NCI-H1694 (cell line): Measurements from ENCODE around the gene SLC1A7.
A peak's percentile ranks its signal among the peaks of the same experiment; 100 is the strongest.

Experiments used
- DNase-seq: peaks from one replicate; lab custom pipeline; 2025; lab: John Stamatoyannopoulos, UW

SLC1A7 gene

DNA sequence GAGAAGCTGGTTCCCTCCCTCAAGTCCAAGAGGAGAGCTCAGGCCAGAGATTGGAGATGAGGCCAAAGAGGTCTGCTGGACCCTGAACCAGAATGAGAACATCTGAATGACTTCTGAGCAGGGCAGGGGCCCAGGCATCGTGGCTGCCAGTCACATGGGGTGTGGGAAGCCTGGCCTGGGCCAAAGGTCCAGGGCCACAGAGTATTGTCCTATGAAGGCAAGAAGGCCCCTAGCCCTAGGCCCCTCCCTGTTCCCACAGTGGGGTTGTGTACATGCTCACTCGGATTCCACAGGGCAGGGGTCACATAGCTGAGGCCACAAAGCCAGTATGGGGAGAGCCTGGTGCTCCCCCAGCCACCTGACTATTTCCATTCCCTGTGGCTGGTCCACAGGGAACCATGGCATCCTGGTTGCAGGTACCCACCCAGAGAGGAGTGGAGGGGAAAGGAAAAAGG lies 18.5 kb upstream of the SLC1A7 start:
- DNase-seq: no peak

DNA sequence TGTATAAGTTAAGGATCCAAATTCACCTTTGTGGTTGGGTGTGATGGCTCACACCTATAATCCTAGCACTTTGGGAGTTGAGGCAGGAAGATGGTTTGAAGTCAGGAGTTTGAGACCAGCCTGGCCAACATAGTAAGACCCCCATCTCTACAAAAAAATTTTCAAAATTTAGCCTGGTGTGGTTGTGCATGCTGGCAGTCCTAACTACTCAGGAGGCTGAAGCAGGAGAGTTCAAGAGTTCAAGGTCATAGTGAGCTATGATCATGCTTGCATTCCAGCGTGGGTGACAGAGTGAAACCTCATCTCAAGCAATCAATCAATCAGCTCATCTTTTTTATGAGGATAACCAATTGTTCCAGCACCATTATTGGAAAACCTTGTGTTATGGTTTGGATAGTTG lies 16.5 kb upstream of the SLC1A7 start:
- DNase-seq: no peak

DNA sequence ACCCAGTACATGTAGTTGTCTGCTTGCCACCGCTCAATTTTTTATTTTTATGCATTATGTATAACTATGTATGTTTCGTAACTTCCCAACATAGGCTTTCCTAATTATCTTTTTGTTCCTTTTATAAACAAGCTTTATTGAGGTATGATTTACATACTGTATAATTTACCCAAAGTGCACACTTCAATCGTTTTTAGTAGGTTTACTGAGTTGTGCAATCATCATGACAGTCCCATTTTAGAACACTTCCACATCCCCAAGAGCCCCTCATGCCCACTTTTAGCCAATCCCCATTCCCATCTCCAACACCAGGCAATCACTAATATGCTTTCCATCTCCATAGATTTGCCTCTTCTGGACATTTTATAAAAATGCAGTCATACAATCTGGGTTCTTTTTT lies 14.3 kb upstream of the SLC1A7 start:
- no peak for DNase-seq

DNA sequence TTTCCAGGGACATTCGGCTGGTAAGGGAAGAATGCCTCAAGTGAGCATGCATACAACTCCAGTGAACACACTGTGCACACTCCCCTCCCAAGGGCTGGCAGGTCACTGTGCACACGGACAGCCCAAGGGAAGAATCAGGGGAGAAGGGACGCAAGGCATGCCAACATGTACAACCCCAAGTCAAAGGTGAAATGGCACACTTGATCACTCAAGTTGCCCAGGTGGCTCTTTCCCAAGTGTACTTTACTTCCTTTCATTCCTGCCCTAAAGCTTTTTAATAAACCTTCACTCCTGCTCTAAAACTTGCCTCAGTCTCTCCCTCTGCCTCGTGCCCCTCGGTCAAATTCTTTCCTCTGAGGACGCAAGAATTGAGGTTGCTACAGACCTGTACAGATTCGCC lies 13.5 kb upstream of the SLC1A7 start:
- no peak for DNase-seq

DNA sequence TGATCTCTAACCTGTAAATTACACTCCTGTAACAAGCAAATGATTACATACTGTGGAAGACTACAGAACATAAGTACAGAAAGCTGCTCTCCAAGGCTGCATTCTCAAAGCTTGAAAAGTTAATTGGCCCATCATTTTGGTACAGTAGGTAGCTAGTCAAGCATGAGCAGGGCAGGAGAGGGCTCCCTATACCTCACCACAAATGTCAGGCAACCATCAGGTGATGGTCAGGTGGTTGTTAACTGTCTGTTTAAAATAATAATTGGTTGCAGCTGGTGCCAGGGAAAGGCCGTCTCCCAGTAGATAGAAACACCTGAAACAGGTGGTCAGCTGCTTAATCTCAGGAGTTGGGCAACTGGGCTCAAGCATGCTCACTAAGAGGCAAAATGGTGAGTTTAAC lies 13.1 kb upstream of the SLC1A7 start:
- no peak for DNase-seq

DNA sequence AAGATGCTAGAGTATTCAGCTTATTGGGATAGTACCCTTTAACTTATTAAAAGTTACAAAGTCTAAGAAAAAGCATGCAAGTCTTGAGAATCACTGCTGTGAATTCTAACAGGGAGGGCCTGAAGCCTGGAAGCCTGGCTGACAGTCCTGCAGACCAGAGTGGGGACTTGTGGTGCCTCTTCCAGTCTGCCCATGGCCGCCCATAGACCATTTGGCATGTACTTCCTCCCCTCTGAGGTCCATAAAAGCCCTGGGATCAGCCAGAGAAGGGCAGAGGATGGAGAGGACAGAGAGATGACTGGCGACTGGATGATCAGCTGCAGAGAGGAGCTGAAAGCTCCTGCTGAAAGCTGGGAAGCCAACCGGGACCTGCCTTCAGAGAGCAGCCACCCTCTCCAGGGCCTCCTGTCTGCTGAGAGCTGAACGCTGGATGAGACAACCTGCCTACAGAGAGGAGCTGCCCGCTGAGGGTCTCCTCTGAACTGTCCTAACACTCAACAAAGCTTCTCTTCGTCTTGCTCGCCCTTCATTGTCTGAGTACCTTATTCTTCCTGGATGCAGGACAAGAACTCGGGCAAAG lies 12.5 kb upstream of the SLC1A7 start:
- DNase-seq: no peak

DNA sequence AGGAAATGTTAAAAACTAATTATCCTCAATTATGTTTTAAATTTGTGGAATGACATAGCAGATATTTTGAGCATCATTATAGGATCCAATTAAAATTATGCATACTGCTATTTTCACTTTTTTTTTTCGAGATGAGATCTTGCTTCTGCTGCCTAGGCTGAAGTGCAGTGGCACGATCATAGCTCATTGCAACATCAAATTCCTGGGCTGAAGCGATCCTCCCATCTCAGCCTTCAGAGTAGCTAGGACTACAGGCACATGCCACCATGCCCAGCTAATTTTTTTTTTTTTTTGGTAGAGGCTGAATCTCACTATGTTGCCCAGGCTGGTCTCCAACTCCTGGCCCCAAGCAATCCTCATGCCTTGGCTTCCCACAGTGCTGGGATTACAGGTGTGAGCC lies 11.3 kb upstream of the SLC1A7 start:
- no peak for DNase-seq

DNA sequence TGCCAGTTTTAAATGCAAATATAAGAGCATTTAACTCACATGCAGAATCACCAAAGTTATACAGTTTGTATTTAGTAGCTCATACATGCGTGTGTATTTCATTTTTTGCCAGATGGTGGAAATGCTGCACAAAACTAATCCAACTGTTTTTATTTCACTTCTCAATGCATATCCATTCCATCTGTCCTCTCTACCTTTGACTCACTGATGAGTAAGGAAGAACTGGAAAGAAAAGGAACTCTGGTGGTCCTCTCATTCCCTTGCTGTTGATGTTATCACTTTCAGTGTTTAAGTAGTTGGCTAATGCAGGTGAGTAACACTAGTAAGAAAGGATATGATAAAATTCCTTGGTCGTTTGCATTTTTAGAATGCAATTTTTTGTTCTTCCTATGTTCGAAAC lies 5.7 kb upstream of the SLC1A7 start:
- no peak for DNase-seq

DNA sequence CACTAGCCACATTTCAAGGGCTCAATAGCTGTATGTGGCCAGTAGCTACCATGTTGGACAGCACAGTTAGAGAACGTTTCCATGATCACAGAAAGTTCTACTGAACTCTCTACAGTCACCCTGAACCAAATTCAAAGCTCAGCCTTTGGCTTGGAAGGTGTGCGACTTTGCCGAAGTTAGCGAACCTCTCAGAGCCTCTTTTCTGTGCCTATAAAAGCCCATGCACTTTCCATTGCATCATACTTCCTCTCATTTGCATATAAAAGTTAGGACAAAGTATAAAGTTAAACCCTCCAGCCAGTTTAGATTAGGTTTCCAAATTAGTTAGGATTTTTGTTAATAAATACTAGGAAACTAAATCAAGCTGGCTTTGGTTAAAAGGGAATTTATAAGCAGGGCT lies 4.7 kb upstream of the SLC1A7 start:
- no peak for DNase-seq

DNA sequence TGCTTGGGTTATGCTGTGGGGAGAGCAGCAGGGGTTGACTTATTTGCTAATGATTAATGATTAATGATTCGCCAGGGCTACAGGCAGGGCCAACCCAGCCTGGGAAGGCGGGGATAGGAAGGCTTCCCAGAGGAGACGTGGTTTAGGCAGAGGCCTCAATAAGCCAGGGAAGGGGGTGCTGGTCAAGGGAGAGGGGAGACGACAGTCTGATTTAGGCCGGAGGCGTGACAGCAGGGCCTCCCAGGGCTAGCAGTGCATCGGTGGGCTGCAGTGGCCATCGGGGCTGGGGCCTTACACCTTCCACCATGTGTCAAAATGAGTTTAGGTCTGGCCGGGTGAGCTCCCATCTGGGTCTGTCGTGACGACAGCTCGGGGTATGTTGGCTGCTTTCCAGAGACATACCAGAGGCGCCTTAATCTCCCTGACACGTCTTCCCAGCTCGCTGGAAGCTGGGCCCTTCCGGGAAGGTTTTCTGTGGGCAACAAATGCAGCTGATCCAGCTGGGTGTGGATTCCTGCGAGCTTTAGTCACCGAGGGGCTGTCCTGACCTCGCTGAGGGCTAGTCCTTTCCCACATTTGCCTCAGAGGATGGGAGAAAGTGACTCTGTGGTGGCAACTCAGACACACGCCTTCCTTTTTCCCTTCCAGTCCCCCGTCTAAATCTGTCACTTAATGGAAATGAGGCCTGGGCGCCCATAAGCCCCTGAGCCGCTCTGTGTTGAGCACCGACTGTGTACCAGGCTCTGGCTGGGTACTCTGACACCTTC lies 3.7 kb upstream of the SLC1A7 start:
- DNase-seq: peak; percentile 32

DNA sequence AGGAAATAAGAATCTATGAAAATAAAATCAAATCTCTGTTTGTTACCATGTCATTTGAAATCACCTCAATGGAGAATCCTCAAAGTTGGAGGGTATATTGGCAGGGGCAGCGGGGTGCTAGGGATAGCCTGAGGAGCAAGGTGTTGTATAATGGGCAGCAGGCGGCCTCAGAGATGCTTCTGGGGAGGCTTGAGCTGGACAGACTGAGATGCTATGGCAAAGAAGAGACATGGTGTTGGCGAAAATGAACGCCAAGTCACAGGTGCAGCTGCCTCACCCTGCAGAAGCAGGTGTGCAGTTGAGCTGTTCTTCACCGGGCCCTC lies 3.1 kb upstream of the SLC1A7 start:
- no peak for DNase-seq

DNA sequence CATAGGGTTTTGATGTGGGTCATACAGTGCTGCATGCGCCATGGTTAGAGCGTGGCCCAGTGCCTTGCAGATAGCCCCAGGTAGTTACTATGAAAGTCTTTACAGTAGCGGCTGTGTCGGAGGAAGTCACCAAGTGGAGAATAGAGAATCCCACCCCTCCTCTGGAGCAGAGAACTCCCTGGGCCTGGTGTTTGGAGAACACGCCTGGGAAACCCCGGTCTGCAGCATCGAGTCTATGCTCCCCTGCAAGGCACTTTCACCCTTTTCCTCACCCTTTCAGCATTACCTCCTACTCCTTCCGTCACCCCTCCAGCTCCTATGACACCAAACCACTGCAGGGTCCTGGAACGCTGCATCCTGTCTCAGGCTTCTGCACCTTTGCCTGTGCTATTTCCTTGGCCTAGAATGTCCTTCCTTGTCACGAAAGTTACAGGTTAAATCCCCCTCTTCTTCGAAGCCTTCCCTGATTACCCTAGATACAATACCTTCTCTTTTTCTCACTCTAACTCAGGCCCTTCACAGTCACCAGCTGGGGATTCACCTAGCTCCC lies 2.7 kb upstream of the SLC1A7 start:
- DNase-seq: no peak

DNA sequence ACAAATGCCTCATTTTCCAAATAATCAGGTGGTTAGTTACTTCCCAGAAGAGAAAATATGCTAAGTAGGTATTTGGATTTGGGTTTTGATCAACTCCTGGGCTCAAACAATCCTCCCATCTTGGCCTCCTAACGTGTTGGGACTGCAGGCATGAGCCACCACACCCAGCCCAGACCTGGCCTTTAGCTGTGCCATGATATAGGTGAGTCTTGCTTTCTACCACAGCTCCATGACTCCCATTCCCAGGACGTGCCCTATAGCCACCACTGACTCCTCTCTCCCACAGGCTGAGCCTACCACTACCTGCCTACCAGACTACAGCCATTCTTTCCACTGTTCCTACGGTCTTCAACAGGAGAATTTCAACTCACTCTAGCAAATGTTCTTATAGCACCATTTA lies 1.8 kb upstream of the SLC1A7 start:
- no peak for DNase-seq

DNA sequence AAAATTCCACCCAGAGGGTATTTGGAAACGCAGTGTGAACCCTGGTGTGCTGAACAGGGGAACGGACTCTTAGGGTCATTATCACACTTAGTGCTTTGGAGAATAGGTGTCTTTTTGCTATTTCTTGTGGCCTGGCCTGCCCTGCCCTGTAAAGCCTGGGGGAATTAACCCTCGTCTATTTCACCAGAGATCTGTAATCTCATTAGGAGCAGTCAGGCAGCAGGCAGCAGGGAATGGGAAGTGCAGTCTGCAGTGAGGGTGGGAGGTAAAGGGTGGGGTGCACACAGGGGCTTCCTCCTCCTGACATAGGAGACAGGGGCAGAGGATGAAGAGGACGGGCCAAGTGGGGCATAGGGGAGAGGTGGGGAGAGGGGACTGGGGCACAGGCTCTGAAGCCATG lies 1.1 kb upstream of the SLC1A7 start:
- no peak for DNase-seq

DNA sequence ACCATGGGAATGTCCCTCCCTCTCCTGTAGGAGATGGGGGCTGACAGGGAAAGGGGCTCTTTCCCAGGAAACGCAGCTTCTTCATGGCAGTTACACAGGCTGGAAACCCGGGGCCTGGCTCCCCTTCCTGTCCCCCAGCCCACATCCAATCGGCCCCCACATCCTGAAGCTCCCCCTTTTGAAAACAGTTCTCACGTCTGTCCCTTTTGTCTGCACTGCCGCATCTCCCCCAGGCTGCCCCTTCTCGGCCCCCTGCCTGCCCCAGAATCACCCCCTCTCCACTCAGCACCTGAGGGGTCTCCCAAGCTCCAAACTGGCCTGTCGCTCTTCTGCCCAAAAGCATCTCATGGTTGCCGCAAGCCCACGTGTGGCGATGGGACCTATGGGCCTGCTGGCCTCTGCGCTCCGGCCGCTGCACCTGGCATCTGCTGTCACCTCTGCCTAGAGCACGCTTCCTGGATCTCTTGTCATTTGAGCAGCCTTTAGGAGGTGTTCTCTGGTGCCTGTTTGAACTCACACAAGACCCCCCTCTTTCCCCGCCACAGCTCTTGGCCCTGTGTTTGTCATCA lies 867 bp downstream of the SLC1A7 start:
- DNase-seq: no peak

DNA sequence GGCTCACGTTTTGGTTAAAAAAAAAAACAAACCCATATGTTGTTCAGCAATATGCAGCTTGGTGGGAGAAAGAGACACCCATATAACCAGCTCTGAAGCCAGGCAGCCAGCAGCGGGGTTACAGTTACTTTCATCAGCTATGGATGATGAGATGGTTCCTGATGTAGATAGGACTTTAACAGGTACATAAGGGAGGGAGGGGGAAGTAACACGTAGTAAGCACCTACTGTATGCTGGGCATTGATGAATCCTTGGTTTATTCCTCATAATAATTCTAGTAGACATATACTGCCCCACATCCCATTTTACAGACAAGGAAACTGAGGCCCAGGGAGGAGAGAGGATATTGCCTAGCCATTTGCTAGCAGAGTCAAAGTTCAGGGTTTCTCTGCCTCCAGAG lies 2.0 kb downstream of the SLC1A7 start:
- no peak for DNase-seq

DNA sequence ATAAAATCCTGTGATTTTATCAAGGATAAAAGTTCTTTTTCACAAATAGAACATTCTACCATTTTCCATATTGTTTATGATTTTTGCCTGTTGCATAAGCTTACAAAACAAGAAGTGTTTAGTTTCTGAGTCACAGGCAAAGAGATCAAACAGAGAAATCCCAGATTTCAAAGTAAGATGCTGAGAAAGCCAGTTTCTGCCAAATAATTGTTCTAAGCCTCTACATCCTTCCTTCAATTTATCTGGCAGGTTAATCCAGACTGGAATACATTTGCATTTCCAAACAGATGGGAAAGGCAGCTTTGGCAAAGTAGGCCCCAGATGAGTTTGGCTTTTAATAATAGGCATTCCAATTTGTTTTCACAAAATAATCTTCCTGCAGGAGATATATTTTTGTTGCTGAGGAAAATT lies 2.5 kb downstream of the SLC1A7 start:
- no peak for DNase-seq

DNA sequence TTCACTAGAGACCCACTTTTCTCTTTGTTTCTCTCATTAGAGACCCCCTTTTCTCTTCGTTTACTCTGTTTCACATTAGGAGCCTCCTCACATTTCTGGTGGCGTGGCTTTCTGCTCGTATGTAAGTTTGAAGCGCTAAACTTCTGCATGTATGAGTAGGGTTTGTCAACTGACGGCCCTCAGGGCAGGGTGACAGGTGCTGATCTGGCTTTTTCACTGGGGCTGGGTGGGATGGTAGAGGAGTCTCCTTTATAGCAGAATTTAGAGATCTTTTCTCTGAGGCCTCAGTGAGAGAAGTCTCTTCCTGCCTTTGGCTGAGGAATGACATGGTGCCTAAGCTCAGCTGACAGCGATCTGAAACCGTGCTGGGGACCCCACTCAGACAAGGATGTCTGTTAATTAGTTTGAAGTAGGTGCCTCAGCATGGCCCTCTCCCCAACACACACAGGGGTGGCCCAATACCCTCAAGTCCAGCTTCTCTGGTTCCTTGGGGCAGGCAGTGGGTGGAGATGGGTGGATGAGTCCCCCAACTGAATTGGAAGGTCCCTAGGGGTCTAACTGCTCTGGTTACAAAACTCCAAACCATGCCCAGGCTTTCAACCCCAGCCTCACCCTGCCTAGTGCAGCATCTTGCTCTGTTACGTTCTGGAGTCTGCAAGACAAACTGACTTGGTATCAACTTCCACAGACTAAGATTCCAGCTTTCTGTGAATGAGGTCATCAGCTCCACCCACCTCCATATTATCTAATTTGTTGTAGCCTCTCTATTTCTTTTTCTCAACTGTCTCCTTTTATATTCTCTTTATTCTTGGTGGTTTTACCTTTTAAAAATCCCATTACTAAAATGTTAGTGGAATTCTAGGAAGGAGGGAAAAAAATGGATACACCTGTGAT lies 3.2 kb downstream of the SLC1A7 start:
- no peak for DNase-seq

DNA sequence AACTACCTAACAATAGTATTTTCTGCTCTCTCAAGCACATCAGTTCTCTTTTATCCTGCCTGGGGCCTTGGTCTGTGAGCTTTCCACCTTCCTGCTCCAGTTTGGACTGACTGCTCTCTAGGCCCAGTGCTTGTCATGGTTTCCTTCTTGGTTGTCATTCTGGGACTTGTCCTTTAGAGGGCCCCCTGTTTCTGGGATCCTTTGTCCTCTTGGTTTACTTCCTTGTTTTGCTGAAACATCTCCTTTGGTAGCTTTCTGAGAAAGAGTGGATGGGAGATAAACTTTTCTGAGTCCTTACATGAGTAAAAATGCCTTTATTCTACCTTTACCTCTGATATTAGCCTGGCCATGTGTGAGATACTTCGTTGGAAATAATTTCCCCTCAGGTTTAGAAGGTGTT lies 4.7 kb downstream of the SLC1A7 start:
- DNase-seq: no peak

DNA sequence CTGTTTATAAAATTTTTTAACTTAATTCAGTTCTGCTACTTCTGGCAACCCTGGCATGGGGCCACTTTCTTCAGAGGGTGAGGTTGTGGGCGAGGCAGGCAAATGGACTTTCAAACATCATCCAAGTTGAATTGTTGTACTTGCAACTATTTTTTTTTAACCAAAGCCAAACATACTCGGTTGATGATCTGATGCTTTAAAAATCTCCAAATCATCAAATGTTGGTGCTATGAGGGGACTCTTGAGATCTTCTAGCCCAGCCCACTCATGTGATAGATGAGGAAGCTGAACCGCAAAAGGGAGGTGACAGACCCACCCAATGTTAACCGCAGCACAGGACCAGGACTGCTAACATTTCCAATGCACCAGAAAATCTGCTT lies 6.7 kb downstream of the SLC1A7 start:
- DNase-seq: peak; percentile 9

DNA sequence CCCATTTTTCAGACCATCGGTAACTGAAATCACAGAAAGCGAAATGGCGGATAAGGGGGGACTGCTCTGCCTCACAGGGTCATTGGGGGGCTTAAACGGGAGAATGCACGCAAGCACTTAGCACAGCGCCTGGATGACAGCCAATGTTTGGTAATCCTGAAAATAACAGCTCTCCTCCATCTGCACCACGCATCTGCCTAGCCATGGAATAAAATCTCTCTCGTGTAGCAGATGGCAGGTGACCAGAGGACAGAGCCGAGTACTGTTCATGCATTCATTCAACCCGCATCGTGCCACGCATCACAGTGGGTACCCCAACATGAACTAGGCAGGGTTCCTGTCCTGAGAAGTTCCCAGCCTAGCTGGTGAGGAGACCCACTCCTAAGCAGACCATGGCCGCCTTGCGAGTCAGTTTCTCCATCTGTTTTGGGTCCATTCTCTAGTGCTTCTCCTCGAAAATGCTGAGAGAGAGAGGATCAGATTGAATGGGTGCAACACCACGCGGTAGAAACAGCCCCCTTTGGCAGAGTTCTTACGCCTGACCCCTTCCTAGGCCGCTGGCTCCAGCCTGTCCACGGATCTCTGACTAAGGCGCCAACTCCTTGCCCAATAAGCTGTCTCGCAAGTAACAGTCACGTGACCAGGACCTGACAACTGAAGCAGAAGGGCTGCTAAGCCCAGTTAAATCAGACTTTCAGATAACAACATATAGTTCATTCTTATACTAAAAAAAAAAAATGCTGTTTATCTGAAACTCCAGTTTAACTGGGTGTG lies 7.3 kb downstream of the SLC1A7 start:
- peak; percentile 93 for DNase-seq

DNA sequence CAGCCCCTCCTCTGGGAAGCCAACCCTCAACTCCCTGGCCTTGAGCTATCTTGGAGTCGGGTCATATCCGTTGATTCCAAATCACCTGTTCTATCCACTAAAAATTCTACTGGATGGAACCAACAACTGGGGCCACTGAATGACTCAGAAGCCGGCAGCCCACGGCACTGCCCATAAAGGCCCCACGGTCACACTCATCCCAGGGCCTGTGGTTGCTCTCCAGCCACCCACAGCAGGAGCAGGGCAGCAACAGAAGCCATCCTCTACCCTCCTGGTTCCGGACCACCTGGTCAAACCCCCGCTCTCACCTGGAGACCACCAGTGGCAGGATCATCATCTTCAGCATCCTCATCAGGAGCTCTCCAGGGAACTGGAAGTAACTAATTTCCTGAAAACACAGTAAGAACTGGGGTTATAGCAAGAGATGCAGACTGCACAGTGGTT lies 8.4 kb downstream of the SLC1A7 start:
- DNase-seq: no peak
